GM19397 (cell line): ENCODE data around the gene CNFN.

Source experiments
- ATAC-seq: cut with Tn5 transposase; IDR thresholded peaks from one replicate; pipeline ENCODE4 v1.9.1; 2021; ENCODE audit warnings: mild to moderate bottlenecking, moderate library complexity; ENCODE audit not compliant: unreplicated experiment

Gene CNFN

DNA sequence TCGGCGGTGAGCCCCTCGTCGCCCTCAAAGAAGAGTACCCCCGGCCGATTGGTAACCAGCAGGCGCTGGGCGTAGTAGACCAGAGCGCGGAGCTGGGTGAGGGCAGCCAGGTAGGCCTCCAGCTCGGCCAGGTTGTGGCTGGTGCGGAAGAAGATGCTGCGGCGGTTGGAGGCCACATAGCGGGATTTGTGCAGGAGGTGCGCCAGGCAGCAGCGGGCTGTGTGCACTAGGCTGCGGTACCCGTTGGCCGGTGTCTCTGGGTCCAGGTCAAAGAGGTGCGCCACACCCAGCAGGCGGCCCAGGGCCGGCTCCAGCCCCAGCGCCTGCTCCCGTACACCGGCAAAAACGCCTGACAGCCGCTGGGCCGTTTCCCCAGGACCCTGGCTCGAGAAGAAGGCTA lies 20.3 kb upstream of the CNFN start:
- ATAC-seq = no peak

DNA sequence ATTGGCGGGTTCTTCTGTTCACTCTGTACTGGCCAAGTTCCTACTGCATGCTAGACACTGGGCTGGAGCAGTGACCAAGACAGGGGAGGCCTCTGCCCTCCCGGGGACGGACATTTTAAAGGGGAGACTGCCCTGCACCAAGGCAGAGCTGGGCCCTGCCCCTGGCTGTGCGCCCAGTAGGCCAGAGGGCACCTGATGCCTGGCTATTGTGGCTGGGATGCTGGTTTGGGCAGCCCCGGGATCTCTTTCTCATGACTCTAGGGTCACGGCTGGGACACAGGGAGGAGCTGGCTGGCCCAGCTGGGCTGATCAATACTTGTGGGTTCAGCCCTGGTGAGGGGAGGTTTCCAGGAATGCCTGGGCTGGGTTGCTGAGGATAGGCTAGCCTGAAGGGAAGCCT lies 19.4 kb upstream of the CNFN start:
- no peak for ATAC-seq

DNA sequence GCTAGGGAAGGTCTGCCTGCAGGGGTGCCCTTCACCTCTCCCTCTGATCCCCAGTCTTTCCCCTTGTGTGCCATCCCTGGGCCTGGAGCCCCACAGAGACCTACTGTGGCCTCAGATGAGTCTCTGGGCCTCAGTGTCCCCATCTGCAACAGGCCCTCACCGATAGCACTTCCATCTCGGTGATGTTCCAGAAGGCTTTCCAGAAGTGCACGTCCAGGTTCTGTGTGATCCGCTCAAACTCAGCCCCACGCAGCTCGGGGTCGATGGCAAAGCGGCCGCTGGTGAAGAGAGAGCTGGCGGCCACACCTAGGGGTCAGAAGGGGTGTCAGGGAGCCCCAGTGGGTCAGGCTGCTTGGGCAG lies 17.7 kb upstream of the CNFN start:
- ATAC-seq = no peak

DNA sequence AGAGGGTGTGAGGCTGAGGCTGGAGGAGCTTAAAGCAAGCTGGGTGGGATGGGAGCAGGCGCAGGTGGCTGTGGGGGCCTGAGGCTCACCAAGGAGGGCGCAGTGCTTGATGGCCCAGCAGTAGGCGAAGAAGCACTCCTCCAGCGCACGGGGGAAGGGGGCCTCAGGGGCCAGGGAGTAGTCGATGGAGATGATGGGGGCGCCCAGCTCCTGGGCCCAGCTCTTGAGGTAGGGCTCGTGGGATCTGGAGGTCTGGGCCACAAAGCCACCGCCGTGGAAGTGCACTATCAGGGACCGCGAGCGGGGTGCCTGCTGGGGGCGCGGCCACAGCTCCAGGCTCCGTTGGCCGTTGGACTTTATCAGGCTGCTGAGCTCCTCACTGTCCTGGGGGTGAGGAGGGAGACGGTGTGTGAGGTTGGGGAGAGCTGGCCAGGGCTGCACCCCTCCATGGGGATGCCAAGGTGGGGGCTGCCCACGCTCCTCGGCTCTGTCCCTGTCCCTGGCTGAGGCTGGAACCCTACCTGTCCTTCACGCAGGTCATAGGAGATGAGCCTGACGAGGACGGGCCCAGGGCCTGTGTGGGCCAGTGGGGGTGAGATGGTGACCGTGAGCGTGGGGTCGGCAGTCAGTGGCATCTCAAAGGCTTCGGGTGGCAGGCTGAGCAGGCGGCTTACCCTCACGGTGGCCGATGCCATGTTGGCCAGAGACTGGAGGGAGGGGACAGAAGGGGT lies 17.2 kb upstream of the CNFN start:
- ATAC-seq = no peak

DNA sequence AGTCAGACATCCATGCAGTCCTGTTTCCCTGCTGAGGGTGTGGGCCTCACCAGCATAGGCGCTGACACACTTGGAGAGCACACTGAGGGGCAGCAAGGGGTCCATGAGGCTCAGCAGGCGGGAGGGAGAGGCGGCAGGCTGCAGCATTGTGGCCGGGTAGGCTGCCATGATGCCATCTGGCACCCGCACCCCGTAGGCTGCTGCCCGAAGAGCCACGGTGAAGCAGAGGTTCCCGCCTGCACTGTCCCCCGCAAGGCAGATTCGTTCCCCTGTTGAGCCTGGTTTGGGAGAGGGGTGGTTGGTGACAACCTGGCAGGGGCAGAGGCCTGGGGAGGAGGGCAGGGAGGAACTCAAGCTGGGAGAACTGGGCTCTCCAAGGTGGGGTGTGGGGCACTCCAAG lies 16.0 kb upstream of the CNFN start:
- ATAC-seq = no peak

DNA sequence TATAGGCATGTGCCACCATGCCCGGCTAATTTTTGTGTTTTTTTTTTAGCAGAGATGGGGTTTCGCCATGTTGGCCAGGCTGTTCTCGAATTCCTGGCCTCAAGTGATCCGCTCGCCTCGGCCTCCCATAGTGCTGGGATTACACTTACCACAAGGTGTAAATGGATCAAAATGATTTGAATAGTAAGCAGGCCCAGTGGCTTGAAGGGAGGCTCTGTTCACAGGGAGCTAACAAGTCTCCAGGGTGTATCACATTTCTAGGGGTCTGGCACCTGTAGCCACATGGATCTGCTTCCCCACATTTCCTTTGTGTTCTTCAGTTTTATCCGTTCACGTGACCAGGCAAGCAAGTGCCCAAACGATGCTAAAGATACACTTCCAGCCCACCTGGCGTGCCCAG lies 13.5 kb upstream of the CNFN start:
- no peak for ATAC-seq

DNA sequence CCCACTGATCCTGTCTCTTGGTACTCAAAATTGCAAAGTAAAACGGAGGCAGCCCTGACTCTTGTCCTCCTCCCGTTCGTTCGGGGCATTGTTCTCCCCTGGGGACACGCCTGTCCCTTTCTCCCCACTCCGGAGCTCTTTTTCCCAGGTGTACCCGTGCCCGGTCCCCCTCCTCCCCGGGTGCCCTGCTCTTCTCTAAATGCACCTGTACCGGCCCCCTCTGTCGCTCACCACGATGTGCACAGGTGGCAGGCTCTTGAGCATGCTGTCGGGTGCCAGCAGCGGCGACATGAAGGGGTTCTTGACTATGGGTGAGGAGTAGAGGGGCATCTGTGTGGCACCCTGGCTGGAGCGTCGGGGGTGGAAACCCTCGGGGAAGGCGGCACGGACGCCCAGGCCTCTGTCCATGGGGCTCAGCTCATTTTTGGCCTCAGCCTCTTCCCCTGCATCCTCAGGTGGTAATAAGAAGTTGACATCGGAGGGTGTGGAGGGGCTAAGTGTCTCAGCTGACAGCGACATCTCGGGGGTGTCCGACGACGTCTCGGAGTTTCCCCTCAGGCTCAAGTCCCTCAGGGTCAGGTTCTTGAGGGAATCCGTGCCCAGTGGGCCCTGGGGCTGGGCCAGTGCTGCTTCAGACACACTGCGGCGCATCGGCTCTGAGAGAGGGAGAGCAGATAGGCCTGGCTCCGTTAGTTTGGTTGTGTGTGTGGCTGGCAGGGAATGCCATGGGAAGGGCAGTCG lies 12.4 kb upstream of the CNFN start:
- no peak for ATAC-seq

DNA sequence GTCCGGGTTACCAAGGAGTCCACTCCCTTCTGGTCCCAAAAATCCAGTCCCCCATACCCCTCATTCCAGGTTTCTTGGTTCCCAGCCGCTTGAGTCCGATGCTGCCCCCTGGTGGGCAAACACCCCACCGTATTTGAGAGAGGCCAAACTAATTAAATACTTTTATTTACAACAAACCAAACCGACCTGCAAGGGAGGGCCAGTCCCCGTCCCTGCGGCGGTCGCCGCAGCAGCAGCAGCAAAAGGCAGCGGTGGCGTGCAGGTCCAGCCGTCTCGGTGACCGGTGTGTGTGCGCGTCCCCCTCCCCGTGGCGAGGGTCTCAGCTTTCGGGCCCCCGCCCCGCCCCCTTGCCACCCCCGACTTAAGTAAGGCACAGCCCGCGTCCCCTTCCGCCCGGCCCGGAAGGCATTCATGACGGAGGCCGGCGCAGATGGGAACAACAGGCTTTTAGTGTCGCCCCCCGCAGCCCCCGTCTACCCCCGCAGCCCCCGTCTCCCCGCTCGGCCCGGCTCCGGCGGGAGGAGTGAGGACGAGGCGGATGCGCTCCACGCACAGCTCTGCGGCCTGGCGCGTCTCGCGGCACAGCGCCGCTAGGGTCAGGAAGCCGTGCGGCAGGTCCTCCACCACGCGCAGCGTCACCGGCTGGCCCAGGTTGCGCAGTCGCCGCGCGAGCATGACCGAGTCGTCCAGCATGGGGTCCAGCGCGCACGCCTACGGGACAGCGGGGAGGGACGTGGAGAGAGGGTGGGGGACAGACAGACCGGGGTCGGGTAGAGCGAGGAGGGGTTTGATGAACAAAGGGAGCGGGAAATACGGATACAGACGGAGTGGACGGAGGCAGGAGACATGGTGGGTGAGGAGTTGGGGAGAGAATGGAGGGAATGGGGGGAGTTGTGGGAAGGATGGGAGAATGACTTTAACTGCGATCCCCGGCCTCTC lies 11.5 kb upstream of the CNFN start:
- ATAC-seq = no peak

DNA sequence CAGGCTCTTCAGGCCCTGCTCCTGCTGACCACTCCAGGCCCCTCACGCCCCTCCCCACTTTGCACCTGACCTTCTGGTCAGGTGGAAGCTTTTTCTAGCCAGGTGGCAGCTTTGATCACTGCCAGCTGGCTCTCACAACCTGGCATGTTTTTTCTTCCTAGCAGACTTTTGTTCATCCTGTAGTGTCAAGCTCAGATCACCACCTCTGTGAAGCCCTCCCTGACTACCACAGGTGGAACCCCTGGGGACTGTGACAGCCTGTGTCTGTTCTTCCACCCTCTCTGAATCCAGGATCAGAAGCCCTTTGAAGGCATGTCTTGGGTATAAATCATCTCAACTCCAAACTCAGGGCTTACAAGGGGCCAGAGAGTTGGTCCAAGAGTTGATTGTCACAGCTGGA lies 10.3 kb upstream of the CNFN start:
- ATAC-seq = no peak

DNA sequence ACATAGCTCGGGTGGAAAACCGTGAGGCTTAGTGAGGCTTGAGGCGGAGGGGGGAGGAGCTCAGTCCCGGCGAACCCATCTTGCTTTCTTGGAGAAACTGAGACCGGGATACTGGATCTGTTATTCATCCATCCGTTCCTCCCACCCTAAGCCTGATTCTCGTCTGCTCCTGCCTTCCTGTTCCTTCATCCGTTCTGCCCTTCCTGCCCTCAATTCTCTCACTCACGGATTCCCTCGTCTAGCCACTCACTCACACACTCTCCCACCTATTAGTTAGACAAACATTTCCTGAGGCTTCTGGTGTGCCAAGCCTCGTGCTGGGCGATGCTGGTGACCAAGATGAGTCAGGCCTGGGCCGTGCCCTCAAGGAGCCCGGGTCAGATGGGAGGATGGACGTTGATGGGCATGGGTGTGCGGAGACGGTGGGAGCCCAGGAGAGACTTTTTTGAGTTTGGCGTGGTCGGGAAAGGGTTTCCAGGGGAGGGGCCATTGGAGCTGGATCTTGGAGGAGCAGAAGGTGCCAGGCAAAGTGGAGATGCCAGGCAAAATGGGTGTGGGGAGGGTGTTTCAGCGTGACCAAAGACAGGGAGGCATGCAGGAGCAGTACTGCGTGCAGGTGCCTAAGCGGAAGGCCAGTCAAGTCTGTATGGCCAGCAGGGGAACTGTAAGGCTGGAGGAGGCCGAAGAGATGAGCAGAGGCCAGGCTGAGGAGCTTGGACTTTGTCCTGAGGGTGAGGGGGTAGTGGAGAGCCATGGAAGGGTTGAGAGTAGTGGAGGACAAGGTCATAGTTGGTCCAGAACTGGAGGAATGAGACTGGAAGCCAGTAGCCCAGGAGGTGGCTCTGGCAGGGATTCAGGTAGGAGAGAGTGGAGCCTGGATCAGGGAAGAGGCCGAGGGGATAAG lies 7.4 kb upstream of the CNFN start:
- no peak for ATAC-seq

DNA sequence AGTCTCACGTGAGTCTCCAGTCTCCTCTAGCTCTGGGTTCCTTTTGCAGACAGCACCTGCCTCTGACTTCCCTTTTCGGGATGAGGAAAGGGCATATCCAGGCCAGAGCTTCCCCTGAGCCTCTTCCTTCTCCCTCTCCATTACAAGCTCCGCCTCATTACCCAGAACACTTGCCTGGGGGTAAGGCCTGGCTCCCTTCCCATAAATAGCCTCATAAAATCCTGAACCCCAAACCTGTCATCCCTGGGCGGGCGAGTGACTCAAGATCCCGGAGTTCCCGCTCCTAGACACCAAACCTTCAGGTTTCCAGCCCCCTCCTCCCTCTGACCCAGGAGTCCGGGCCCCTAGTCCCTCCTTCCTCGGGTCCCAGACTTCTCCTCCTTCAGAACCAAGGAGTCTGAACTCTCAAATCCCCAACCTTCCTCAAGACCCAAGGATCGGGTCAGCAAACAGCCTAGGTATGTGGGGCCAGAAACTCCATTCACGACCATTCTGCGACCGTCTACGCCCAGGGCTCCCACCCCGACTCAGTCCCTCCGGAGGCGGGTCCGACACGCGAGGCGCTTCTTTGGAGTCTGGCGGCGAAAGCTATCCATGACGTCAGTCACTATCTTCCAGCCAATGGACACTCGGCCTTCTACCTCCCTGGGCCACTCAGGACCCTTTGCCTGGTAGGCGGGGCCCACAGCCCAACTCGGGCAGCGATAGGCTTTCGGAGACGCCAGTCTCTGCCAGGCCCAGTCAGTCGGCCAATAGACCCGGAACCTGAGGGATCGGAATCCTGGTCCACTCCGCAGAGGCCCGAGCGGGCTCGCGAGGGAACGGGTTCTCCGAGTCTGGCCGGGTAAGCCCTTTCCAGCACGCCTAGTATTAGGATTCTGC lies 6.5 kb upstream of the CNFN start:
- ATAC-seq = peak; percentile 97

DNA sequence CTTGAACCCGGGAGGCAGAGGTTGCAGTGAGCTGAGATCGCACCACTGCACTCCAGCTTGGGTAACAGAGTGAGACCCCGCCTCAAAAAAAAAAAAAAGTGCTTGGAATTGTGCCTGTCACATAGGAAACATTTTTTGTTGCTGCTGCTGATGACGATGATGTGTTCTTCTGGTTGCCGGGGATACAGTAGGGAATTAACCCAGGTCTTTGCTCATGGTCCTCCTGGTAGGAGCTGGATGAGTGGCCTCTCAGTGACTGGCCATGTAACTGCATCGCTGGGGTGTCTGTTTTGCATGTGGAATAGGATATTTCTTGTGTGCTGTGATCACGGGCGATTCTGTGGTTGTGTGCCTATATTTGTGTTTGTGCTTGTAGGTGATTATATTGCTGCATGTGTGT lies 4.7 kb upstream of the CNFN start:
- ATAC-seq = no peak

DNA sequence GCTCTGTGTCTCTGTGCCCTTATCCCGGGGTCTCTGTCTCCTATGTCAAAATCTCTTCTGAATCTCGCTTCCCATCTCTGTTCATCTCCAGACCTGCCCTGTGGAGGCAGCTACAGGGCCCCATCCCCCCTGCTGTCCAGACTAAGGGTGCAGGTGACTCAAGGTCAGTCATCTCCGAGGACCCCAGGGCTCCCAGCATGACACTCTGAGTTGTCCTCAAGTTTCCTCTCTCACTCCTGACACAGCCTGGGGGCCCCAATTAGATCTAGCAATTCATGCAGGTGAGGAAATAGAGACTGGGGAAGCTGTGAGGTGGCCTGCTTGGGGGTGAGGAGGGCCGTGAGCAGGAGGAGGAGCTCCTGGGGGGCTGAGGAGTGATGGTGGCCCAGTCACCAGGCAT lies 2.1 kb upstream of the CNFN start:
- ATAC-seq = no peak

DNA sequence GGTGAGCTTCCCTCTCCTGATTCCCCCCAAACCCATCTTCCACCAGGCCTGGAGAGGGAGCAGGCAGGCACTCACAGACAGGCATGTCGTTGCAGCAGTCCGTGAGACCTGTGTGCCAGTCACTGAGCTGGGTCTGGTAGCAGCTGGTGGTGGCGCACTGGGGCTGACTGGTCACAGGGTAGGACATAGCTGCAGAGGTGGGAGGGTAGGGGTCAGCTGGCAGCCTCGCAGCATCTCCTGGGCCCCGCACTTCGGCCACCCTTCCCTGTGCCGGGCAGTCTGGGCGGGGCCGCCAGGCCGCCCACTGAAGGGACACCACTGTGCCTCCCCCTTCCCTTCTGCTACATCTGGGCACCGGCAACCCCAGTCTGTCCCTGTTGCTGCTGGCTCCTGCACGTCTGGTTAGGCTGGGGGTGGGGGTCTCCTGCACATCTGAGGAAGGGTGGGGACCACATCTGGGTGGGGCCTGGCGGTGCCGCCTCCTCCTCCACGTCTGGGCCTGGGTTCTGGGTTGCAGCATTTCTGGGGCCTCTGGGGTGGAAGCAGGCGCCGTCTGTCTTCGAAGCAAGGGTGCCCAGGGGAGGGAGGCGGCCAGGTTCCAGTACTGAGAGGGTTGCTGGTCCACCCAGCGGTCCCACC lies 1.1 kb downstream of the CNFN start:
- ATAC-seq = no peak

DNA sequence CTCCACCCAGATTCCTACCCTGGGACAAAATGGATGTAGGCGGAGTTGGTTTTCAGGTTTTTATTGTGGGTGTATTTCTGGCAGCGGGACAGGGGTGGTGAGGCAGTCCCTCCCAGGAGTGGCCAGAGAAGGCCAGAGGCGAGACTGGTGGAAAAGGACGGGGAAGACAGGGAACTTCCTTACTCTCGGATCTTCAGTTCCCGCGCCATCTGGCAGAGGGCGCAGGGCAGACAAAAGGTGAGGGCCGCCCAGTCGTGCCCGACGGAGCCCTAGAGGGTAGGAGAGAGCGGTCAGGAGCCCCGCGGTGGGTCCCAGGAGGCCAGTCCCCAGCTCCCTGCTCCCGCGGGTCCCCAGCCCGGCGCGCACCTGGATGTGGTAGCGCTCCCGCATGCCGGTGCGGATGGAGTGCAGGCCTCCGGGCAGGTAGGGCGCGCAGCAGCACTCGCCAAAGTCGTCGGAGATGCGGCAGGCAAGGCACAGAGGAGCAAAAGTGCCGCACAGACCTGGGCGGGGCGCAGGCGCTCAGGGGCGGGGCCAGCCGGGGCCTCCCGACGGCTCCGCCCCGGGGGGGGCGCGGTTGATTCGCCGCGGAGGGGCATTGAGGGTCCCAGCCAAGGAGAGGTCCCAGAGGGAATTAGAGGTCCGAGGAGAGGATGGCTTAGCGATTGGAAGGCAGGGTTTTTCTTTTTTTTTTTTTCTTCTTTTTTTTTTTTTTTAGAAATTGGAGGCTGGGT lies 3.0 kb downstream of the CNFN start:
- no peak for ATAC-seq

DNA sequence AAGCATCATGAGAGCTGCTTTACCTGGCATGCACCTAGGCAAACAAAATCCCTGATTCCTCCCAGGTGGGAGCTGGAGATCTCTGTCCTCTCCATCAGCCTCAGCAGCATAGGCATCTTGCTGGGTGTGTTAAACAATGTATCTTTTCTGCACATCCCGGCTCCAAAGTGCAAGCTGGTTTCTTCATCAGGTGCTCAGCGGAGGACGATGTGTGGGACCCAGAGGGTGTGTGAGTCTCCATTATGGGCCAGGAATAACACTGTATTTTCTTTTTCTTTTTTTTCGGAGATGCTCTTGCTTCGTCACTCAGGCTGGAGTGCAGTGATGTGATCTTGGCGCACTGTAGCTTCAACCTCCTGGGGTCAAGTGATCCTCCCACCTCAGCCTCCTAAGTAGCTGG lies 9.9 kb downstream of the CNFN start:
- no peak for ATAC-seq

DNA sequence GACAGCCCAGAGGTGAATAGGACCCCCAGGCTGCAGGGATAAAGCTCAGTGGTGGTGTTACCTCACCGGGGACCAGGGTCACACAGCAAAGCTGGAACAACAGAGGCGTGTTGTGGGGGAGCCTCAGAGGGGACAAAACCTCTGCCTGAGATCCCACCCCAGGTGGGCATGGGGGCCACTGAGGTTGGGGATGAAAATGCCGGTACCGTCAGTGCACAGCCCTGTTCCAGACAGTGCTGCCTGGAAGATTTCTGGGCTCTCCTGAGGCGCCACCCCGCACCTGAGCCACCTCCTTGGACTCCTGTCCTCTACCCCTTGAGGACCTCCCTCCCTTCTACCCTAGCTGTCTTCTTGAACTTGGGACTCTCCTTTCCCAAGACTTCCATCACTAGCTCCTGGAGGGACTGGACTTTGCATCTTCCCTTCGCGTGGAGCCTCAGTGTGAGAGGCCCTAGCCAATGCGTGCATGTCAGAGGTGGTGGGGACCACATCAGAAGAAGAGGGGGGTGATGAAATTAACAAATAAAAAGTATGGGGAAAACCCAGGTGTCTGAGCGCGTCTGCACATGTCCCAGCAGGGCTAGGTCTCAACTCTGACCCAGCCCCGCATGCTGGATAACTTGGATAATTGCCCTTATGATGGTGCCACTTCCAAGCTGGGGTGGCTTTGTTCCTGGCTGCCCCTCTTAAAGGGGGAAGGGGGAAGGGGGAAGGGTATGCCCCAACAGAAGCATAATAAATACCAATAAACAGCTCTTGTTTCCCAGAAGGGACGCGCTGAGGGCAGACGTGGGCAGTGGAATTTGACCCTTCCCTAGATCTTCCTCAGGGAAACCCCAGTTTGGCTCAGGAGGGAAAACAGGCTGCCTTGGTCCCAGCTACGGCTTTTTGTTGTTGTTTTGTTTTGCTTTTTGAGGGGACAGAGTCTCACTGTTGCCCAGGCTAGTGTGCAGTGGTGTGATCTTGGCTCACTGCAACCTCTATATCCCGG lies 11.6 kb downstream of the CNFN start:
- no peak for ATAC-seq
